Stimulated activated naive CD4-positive, alpha-beta T cell treated with Interleukin-2 at 50 U/mL for 16 hours (primary cell): ENCODE measurements around the gene ST6GALNAC2.

ENCODE experiments used
- DNase-seq: peaks from one replicate; lab custom pipeline; 2025; lab: John Stamatoyannopoulos, UW

Gene ST6GALNAC2

GRCh38 chr17:76556765-76557367, 28.8 kb downstream of the ST6GALNAC2 start:
- peak; percentile 48 for DNase-seq

GRCh38 chr17:76554131-76554530, 31.5 kb downstream of the ST6GALNAC2 start:
- no peak for DNase-seq

- DNase-seq: no peak
These were observed 32.3 kb downstream of the ST6GALNAC2 start for GRCh38 chr17:76553178-76553908.

GRCh38 chr17:76551685-76552084, 34.0 kb downstream of the ST6GALNAC2 start:
- DNase-seq: no peak

- DNase-seq: no peak
These were observed 34.7 kb downstream of the ST6GALNAC2 start for GRCh38 chr17:76550712-76551615.

- no peak for DNase-seq
These were observed 36.1 kb downstream of the ST6GALNAC2 start for GRCh38 chr17:76549539-76549938.

- no peak for DNase-seq
These were observed 36.5 kb downstream of the ST6GALNAC2 start for GRCh38 chr17:76549215-76549518.

GRCh38 chr17:76548378-76549214, 37.1 kb downstream of the ST6GALNAC2 start:
- DNase-seq: no peak

- DNase-seq: no peak
These were observed 37.9 kb downstream of the ST6GALNAC2 start for GRCh38 chr17:76547642-76548202.

- no peak for DNase-seq
These were observed 38.4 kb downstream of the ST6GALNAC2 start for GRCh38 chr17:76547183-76547641.

GRCh38 chr17:76546556-76547182, 39.0 kb downstream of the ST6GALNAC2 start:
- DNase-seq: no peak

- DNase-seq: no peak
These were observed 39.6 kb downstream of the ST6GALNAC2 start for GRCh38 chr17:76545918-76546555.

- no peak for DNase-seq
These were observed 40.9 kb downstream of the ST6GALNAC2 start for GRCh38 chr17:76544546-76545365.

GRCh38 chr17:76543826-76544545, 41.7 kb downstream of the ST6GALNAC2 start:
- no peak for DNase-seq

- DNase-seq: no peak
These were observed 42.2 kb downstream of the ST6GALNAC2 start for GRCh38 chr17:76543482-76543825.

GRCh38 chr17:76542984-76543383, 42.7 kb downstream of the ST6GALNAC2 start:
- DNase-seq: no peak

GRCh38 chr17:76542566-76542971, 43.1 kb downstream of the ST6GALNAC2 start:
- DNase-seq: no peak

GRCh38 chr17:76541739-76542454, 43.8 kb downstream of the ST6GALNAC2 start:
- DNase-seq: no peak
